ENCODE measurements around the gene PHC3.

The PHC3 gene

DNA sequence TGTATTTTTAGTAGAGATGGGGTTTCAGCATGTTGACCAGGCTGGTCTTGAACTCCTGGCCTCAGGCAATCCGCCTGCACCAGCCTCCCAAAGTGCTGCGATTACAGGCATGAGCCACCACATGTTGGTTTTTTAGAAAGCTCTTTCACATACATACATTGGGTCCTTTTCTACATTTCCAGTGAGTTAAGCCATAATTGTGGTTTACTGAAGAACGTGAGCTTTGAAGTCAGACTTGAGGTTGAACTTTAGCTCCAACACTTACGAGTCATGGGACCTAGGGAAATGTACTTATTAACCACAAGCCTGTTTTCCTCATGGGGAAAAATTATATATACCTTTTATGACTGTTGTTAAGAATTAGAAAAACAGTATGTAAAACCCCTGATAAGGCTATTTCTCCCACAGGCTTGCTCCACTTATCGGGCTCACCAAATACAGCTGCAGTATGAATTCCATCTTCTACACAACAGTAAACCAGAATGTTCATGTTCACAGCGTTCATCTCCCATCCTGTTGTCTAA, 104.8 kb downstream of the PHC3 start:
- DNase-seq = no peak

DNA sequence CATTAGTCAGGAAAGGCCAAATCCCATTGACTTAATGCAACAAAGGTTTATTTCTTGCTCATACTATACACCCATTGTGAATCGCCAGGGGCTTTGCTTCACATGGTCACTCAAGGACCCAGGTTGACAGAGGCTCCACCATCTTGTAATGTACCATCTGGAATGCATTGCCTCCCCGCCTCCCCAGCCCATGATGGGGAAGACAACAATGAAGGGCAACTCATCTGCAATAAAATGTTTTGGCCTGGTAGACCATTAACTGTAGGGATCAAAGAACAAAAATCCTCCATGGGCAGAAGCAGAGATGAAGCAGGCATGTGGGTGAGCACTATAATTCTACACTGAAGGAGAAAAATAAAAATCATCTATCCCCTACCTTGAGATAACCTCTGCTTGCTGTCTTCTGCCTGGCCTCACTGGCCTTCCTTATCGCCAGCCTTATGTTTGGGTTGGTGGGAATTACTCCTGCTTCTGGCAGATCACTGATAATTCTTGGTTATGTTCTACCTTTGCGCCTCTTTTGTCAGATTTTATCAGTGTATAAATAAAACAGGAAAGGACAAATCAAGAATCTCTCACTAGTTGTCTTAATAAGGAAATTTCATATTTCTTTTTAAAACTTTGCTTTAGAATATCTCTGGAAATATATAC, 106.0 kb downstream of the PHC3 start:
- no peak for DNase-seq

DNA sequence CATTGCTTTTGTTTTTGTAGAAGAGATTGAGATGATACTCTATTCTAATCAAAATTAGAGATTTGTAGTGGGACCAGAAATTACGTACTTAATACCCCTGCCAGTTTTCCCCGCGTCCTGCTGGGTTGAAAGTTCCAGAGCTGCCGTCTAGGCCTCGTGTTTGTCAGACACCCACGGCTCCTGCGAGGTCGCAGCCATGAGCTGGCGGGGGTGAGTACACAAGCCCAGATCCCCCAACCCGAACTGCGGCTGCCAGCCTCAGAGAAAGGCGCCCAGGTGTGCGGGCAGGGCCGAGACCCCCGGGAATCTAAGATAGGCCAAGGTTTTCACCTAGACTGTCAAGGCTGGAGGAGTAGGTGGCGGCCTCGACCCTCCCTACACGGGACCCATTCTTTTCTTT, 117.4 kb downstream of the PHC3 start:
- DNase-seq = no peak

DNA sequence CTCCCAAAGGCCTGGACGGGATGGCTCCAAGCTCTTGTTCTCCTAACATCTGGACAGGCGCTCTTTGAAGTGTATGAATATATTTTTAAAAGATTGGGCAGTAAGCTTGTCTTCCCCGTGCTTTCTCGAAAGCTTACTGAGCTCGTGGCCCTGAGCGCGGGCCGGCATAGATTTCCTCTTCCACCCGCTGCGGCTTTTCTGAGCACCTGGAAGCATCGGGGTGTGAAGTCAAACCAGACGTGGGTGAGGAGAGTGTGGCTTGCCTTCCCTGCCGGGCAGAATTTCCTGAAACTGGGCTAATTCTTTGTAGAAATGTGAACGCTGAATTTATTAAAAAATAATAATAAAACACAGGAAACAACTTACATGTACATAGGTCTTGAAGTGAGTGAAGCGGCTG, 117.8 kb downstream of the PHC3 start:
- no peak for DNase-seq

DNA sequence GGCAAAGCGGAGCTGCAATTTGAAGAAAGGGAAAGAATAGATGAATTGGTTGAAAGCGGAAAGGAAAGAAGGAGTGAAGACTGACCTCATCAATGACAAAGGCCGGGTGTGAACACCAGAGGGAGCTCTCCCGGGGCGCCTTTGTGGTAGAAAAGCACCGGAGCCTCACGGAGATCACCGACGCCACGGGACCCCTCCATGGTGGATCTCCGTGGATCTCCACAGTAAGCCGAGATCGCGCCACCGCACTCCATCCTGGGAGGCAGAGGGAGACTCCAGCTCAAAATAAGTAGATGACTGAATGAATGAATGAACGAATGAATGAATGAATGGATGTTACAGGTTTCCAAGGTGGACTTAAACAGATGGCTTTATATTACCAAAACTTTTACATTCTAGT, 118.8 kb downstream of the PHC3 start:
- no peak for DNase-seq

DNA sequence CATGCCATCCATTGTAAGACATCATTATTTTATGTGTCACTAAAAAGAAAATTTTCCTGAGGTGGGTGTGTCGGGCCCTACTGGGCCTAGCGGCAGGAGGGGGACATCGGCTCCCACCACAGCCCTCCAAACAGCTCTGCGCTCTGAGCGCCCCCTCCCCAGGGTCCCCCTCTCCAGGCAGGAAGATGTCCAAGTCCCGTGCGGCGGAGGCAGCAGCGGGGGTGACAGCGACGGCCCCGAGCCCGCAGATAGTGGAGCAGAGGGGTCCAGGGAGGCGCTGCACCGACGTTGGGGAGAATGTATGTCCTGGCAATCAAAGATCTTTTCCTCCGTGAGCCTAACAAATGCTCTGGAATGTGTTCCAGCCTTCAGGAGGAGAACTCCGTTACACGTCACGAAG, 119.5 kb downstream of the PHC3 start:
- no peak for DNase-seq

DNA sequence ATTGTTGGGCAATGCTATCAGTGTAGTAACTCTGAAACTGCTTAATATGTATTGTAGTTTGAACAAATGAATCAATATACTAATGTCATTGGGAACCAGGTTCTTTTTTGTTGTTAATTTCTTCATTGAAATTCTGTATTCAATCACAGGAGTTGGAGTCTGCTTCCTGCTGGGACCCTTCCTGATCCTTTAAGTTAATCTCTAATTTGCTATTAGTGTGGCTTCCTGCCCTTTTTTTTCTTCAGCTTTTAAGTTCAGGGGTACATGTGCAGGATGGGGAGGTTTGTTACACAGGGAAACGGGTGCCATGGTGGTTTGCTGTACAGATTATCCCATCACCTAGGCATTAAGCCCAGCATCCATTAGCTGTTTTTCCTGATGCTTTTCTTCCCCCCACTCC, 122.1 kb downstream of the PHC3 start:
- DNase-seq = no peak

DNA sequence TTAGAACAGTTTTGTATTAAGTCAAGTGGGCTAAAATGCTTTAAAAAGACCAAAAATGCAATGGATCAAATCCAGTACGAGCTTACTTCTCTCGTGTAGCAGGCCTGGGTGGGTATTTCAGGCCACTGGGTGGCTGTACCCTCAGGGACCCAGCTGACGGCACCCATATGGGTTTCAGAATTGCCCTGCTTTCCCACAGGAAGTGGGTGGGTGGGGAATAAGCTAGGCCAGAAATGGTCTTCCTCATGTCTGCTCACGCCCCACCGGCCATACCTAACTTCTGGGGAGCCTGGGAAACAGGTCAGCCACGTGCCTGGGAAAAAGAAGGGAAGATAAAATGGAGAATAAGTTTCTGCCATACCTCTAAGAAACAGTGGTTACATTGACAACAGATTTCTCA, 123.4 kb downstream of the PHC3 start:
- DNase-seq = no peak

DNA sequence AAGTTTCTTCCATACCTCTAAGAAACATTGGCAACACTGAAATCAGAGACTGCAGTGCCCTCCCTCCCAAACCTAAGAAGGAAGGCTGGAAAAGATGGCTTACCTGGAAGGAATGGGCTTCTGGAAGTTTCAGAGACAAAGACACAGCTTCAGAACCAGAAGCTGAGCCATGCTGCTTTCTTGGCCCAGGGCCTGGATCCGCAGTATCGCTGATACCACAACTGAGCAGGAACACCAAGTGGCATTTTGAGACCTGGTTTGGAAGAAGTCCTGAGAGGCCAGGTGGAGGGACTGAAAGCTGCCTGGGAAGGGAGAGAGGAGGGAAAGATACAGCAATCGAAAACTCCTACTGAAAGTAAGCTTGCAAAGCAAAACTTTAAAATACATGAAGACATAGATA, 124.0 kb downstream of the PHC3 start:
- no peak for DNase-seq

DNA sequence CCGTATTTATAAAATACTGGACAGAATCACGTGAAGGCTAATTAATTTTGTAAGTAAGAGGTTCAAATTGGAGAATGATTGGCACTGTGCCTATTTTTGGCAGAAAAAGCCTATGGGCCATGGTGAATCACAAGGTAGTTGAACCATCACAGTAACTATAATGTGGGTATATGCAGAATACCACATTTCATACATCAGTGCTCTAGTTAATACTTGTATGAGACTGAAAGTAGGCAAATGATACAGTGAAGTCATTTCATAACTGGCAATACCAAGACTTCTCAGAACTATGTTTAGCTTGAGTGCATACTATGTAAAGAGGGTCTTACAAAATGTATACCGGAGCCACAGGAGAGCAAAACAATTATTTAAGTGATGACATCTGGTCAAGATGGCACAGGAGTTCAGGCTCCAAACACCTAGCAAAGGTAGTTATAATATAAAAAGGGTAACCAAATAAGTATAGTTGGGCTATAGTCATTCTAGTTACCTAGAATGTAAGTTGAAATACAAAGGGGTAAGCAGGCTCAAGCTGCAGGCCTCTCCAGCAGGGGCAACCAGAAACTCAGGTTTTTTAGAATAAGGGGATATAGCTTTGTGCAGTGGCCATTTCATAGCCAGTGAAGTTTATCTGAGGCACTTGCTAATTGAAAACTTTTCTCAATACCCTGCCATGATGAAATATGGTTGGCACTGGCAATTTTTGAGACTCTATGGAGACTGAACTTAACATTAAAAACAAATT, 124.7 kb downstream of the PHC3 start:
- no peak for DNase-seq

DNA sequence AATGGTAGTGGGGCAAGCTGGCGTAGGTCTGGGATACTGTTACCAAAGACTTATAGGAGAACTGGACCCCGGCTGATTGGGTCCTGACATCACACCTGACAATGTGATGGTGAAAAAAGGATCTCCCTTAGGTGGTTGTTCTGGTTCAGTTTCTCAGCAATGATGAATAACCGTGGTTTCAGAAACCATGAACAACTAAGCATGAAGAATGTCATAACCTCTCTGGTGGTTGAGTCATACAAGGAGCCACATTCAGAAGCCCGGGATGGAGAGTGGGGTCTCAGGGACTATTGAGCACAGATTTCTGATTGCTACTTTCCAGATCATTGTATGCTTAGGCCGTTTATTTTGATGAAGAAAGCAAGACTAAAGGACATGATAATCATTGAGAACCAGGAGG, 126.3 kb downstream of the PHC3 start:
- peak; percentile 13 for DNase-seq

DNA sequence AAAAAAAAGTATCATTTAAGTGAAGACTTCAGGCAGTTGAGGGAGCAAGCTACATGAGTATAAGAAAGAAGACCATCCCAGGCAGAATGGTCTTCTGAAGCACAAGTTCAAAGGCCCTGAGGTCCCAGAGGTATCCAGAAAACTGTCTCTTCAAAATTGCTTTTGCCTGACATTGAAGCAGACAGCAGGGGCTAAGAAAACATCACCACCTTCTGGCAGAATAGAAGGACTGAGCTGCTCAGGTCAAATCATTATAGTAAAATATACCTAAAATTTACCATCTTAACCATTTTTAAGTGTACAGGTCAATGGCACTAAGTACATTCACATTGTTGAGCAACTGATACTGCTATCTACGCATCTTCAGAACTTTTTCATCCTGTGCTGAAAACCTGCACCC, 127.3 kb downstream of the PHC3 start:
- DNase-seq = no peak

DNA sequence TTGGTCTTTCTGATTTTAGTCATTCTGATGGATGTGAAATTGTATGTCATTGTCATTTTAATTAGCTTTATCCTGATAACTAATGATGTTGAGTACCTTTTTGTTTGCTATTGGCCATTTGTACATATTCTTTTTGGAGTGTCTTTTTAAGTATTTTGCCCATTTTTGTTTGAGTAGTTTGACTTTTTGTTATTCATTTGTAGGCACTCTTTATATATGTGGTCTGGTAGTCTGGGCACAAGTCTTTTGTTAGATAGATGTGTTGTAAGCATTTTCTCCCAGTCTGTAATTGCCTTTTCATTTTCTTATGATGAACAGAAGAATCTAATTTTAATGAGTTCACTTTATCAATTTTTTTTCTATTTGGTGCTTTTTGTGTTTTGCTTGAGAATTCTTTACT, 129.1 kb downstream of the PHC3 start:
- no peak for DNase-seq

DNA sequence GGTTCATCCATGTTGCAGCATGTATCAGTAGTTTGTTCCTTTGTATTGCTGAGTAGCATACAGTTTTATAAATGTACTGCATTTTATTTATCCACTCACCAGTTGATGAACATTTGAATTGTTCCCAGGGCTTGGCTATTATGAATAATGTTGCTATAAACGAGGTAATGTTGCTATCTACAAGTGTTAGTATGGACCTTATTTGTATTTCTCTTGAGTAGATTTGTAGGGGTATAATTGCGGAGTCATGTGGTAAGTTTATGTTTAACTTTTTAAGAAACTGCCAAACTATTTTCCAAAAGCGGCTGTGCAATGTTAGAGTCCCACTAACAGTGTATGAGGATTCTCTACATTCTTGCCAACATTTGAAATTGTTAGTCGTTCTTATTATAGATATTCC, 130.8 kb downstream of the PHC3 start:
- DNase-seq = no peak

DNA sequence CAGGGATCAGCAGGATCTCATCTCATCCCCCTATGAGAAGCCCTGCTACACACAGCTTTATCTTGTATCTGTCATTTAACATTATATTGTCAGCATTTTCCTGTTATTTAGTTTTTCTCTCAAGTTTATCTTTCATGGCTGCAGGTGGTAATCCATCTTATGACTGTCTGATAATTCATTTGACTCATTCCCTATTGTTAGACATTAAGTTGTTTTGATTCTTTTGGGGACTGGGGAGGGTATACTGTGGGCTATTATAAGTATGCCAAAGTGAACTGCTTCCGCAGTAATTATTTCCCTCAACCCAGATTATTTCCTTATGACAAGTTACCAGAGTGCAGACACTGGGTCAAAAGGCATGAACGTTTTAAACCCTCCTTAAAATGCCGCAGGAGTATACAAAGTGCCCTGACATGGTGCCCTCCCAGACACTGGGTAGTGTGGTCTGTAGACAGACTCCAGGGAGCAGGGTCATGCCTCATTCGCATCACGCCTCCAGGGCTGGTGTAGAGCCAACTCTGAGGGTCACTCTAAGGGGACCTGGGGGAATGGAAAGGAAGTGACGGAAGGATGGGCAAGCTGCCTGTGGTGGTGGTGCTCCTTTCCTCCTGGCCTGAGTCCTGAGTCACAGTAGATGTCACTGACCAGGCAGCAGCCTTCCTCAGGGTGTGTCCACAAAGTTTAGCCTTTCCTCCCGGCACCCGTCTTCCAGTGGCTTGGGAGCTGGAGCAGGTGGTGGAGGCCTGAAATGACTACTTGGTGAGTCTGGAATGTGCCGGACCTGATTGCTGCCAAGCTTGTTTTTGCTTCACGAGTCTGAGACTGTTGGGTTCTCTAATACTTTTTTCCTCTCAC, 132.2 kb downstream of the PHC3 start:
- no peak for DNase-seq

DNA sequence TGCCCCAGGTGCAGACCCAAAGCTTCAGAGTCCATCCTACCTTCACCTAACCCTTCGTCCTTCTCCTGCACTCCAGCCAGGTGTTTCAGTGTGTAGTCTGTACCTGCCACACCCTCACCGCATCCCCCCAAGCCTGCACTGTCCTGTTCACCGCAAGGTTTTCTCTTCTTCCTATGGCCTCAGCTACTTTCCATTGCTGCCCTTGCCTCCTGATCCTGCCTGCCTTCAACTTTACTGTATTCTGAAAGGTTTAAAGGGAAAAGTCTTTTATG, 134.5 kb downstream of the PHC3 start:
- no peak for DNase-seq

DNA sequence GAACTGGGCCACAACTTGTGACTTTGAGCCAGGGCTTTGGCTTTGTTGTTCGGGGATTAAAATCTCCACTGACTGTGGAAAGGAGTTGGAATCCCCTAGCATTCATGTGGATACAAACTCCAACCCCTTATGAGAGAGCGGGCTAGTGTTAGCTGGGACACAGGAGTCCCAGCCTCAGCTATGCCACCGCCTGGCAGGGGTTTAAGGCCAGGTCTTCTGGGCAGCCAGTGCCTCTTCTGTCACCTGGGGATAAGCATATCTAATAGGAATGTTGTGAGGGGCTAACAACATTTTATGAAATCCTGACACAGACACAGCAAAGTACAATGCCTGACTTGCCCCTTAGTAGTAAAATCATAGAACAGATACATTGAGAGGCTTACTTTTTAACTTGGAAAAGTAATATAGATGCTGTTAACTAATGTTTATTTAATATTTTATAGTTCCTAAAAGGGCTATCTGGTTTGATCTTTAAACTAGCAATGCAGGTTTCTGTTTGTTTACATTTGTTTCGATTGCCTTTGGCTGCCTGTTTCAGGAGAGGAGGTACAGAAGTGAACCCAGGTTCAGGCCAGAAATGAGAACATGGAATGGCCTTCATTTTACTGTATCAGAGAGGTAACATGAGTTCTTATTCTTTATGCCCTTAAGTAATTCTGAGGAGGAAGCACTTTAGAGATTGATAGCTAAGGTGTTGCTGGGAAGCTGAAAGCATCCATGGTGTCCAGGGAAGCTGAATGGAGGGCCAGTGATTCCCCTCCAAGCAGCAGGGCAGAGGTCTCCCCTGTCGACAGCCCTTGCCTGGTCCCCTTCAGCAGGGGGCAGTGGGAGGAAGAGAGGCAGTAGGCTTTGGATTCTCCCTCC, 135.0 kb downstream of the PHC3 start:
- no peak for DNase-seq

DNA sequence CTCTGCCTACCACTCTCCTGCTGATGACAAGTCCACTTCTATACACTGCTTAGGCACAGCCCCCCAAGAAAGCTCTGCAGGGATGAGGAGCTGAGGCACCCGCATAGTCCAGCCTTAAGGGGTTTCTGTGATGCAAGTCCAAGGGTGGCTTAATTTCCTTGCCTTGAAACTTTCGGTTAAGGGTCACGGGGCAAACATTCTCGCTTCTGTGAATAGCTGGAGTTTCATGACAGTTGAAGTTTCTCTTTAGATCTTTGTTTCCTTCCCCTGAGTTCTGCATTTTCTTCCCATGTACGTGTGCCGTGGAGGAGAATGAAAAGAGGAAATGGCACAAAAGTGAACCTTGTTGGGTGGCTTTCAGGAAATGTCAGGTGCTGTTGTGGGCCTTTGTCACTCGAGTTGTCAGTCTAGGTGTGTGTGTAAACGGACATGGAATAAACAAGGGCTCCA, 136.7 kb downstream of the PHC3 start:
- no peak for DNase-seq

DNA sequence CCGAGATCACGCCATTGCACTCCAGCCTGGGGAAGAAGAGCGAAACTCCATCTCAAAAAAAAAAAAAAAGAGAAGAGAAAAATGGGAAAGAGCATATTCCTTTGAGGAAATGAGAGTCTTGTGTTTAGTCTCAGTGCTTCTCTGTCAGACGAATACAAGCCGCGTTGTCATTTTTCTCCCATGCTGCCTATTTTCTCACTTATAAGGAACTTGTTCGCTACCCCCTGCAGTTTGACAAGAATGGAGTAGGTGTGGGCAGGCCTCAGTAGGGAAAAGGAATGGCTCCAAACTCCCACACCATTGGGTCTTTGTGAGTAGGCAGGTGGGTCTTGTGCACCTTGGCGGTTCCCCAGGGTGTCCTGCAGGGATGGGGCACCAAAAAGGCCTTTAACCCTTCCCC, 137.3 kb downstream of the PHC3 start:
- no peak for DNase-seq

DNA sequence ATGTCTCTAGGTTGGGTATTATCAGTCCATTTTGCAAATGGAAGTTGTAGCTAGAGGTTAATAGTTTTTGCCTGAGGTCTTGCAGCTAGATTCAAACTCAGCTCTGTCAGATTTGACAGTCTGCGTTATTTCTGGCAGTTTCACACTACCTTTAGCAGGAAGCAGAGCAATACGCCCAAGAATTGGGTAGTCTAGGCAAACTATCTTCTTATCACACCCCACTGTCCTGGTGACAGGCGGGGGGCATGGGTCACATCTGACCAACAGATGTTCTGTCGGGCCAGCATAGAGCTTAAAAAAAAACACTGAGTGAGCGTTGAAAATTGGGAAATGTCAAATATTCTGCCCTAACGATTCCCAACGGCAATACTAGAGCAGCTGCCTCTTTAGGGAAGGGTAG, 138.0 kb downstream of the PHC3 start:
- no peak for DNase-seq

DNA sequence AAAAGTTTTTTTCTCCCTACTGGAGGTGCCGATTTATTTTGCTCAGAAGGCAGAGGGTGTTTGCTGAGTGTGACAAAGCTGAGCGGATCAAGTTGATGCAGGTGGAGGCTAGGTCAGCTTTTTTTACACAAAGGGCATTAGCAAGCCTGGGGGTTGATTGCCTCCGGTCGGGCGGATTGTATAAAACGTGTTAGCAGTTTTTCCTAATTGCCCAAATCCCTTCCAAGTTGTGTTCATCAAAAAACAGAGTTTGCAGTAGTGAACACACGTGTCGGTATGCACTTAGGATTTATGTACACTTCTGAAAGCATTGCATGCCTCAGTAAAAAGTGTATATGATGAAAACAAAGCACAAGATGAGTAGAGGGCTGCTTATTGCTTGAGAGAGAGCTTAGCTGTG, 141.1 kb downstream of the PHC3 start:
- DNase-seq = no peak

DNA sequence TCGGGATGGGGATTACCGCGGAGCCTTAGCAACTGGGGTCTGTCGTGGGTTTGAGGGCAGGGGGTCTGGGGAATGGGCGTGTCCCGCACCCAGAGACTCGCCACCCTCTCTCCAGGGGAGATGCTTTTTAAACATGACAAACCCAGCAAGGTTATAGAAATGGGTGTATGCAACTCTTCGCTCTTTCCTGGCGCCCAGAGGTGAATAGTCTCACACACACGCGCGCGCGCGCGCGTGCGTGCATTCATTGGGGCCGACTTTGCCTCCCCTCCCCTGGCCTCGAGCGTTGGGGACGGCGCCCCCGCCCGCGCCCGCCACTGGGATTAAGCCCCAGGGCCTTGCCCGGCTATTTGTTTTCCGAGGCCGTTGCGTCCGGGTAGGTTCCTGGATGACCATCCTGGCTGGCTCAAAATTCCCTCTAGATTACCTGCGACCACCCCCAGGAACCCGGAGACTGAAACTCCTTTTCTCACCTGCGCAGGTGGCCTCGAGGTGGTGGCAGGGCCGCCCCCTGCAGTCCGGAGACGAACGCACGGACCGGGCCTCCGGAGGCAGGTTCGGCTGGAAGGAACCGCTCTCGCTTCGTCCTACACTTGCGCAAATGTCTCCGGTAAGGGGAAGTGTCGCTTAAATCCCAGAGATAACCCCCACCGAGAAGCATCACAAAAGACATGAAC, 143.0 kb downstream of the PHC3 start:
- DNase-seq = peak; percentile 13

All from stimulated activated CD4-positive, alpha-beta T cell treated with anti-CD3 and anti-CD28 coated beads, Interleukin-4, amount 100 ng/mL, for 24 hours (primary cell).